Type B pancreatic cell (in vitro differentiated cells): ENCODE data around the gene CREBZF. TPM values are rescaled to one million over a fixed set of nuclear protein-coding genes. Genes with fewer than 3 reads are reported as not detected.

Experiments
- DNase-seq: peaks from one replicate; pipeline ENCODE4 v3.0.0; 2021; ENCODE audit warnings: mixed read lengths; ENCODE audit not compliant: unreplicated experiment; ENCODE audit errors: extremely low spot score
- H3K27ac Mint-ChIP-seq: 2 replicates; pipeline ENCODE4 v1.8.0; 2021; ENCODE audit warnings: mild to moderate bottlenecking, mixed read lengths
- H3K27me3 Mint-ChIP-seq: 2 replicates; pipeline ENCODE4 v1.8.0; 2021; ENCODE audit warnings: mixed read lengths
- H3K36me3 Mint-ChIP-seq: 2 replicates; pipeline ENCODE4 v1.8.0; 2021; ENCODE audit warnings: mixed read lengths
- H3K4me1 Mint-ChIP-seq: one replicate; pipeline ENCODE4 v1.8.0; 2021; ENCODE audit warnings: mixed read lengths; ENCODE audit not compliant: unreplicated experiment
- H3K4me3 Mint-ChIP-seq: 2 replicates; pipeline ENCODE4 v1.8.0; 2021; ENCODE audit warnings: mild to moderate bottlenecking, mixed read lengths
- H3K9me3 Mint-ChIP-seq: 2 replicates; pipeline ENCODE4 v1.8.0; 2021; ENCODE audit warnings: mixed read lengths
- CTCF ChIP-seq: fragments of 200-600 bp; sonication (generic); conservative IDR thresholded peaks from 2 replicates; pipeline ENCODE4 v1.5.0; 2021; ENCODE audit warnings: antibody characterized with exemption, mild to moderate bottlenecking
- total RNA-seq: library from RNA; stranded (reverse); gene quantifications from 2 replicates; pipeline ENCODE4 v1.2.1, GENCODE V29; 2021; ENCODE audit warnings: low replicate concordance

The CREBZF gene
- total RNA-seq, 1 donor from 2014 or later: 55.7 TPM

- Mint-ChIP-seq H3K9me3 (peaks cover 7% of the 10 kb centered on the region), H3K36me3 (peaks cover 10% of the 10 kb centered on the region), H3K27ac (no peak overlapping the region), H3K4me3 (no peak overlapping the region), H3K4me1 (peaks cover 8% of the 10 kb centered on the region), H3K27me3 (no peaks in the 10 kb centered on the region)
- no peak for DNase-seq
- no peak for TF ChIP-seq CTCF
Measured at GRCh38 chr11:85704967-85705366, 40.0 kb upstream of the CREBZF start.

- H3K9me3 Mint-ChIP-seq: peaks cover 7% of the 10 kb centered on the region
- no peak for DNase-seq
- no peak for TF ChIP-seq CTCF
- peaks cover 3% of the 10 kb centered on the region for H3K36me3 Mint-ChIP-seq
- no peak overlapping the region for H3K27ac Mint-ChIP-seq
- H3K4me3 Mint-ChIP-seq: no peak overlapping the region
- peaks cover 7% of the 10 kb centered on the region for H3K4me1 Mint-ChIP-seq
- H3K27me3 Mint-ChIP-seq: no peaks in the 10 kb centered on the region
Measured at GRCh38 chr11:85699957-85700741, 35.2 kb upstream of the CREBZF start.

GRCh38 chr11:85698195-85698594 is 33.3 kb upstream of the CREBZF start:
- no peak for DNase-seq
- H3K27me3 Mint-ChIP-seq: no peaks in the 10 kb centered on the region
- H3K9me3 Mint-ChIP-seq: peaks cover 7% of the 10 kb centered on the region
- no peak overlapping the region for H3K4me3 Mint-ChIP-seq
- peaks cover 3% of the 10 kb centered on the region for H3K36me3 Mint-ChIP-seq
- TF ChIP-seq CTCF: no peak
- no peak overlapping the region for H3K27ac Mint-ChIP-seq
- H3K4me1 Mint-ChIP-seq: peaks cover 7% of the 10 kb centered on the region

GRCh38 chr11:85697747-85698146 is 32.8 kb upstream of the CREBZF start:
- DNase-seq: no peak
- Mint-ChIP-seq H3K9me3 (peaks cover 2% of the 10 kb centered on the region), H3K4me1 (peaks cover 7% of the 10 kb centered on the region), H3K36me3 (peaks cover 3% of the 10 kb centered on the region), H3K4me3 (no peak overlapping the region), H3K27me3 (no peaks in the 10 kb centered on the region), H3K27ac (no peak overlapping the region)
- TF ChIP-seq CTCF: no peak

GRCh38 chr11:85695546-85695945 is 30.6 kb upstream of the CREBZF start:
- DNase-seq: no peak
- Mint-ChIP-seq H3K4me3 (no peak overlapping the region), H3K36me3 (peaks cover 3% of the 10 kb centered on the region), H3K27me3 (no peaks in the 10 kb centered on the region), H3K27ac (no peak overlapping the region), H3K4me1 (peaks cover 7% of the 10 kb centered on the region), H3K9me3 (no peaks in the 10 kb centered on the region)
- no peak for TF ChIP-seq CTCF
